Small intestine (tissue), 7 donors: ENCODE results near the gene GFOD1. TPM values are rescaled to one million over a fixed set of nuclear protein-coding genes. Genes with fewer than 3 reads are reported as not detected.

ENCODE experiments used
- DNase-seq, 2 donors: peaks; one replicate each; pipeline versions ENCODE4 v3.0.0 to v3.0.0-alpha.2; 2013
- FAIRE-seq: peaks from 2 replicates; lab custom pipeline; 2012; peaks lifted over from hg19 to GRCh38; lab: Jason Lieb, UNC
- H3K27ac ChIP-seq, 3 donors: one replicate each; pipeline ENCODE4 v1.5.1; 2013; ENCODE audit warnings: low read length in 2 of 3, mild to moderate bottlenecking in 2 of 3, control low read depth in 1 of 3, inconsistent platforms in 1 of 3, low read depth in 1 of 3, moderate library complexity in 1 of 3
- H3K27me3 ChIP-seq, 3 donors: one replicate each; pipeline ENCODE4 v1.6.1; 2013; ENCODE audit warnings: low read length in 3 of 3, inconsistent platforms in 1 of 3; ENCODE audit not compliant: control insufficient read depth in 3 of 3, insufficient read depth in 3 of 3
- H3K36me3 ChIP-seq, 3 donors: one replicate each; pipeline ENCODE4 v1.6.1; 2013; ENCODE audit warnings: low read length in 3 of 3, inconsistent platforms in 1 of 3, low read depth in 1 of 3, mild to moderate bottlenecking in 1 of 3, moderate library complexity in 1 of 3; ENCODE audit not compliant: control insufficient read depth in 3 of 3, insufficient read depth in 2 of 3
- H3K4me1 ChIP-seq, 3 donors: one replicate each; pipeline ENCODE4 v1.6.1; 2013; ENCODE audit warnings: low read length in 2 of 3, inconsistent platforms in 1 of 3, low read depth in 1 of 3, mild to moderate bottlenecking in 1 of 3, moderate library complexity in 1 of 3; ENCODE audit not compliant: control insufficient read depth in 3 of 3, insufficient read depth in 2 of 3
- H3K4me3 ChIP-seq, 3 donors: one replicate each; pipeline ENCODE4 v1.5.1; 2013; ENCODE audit warnings: low read length in 3 of 3, control low read depth in 1 of 3, inconsistent platforms in 1 of 3, low read depth in 1 of 3, mild to moderate bottlenecking in 1 of 3, moderate library complexity in 1 of 3
- H3K9me3 ChIP-seq, 2 donors: one replicate each; pipeline ENCODE4 v1.6.1; 2013; ENCODE audit warnings: low read depth in 1 of 2, low read length in 1 of 2; ENCODE audit not compliant: control insufficient read depth in 2 of 2, insufficient read depth in 1 of 2
- WGBS, 3 donors: extraction: QIAGEN DNeasy Blood & Tissue Kit; methylation state at CpG; one replicate each; pipeline ENCODE4 v1.1.7; 2013; 5-methylcytosine and 5-hydroxymethylcytosine counted together
- polyA plus RNA-seq, 4 donors: library from polyadenylated mRNA; stranded (reverse) in 3 of 4; unstranded in 1 of 4; fragments of 200-250 nt in 3 of 4; fragments of 120-200 nt in 1 of 4; gene quantifications; one replicate each; pipeline versions ENCODE4 v1.2.1 to v1.2.3, GENCODE V29; 2013
- donor health status: healthy with polysubstance abuse.
- donor health status: control.
- donor health status: control.
- donor health status: Bipolar disorder and iron deficiency.
- donor health status: healthy.

GFOD1 gene
- polyA plus RNA-seq, 4 donors, result 1.1 to 7.3 (median 1.5) TPM

- no peak overlapping the region for H3K4me3 ChIP-seq
- no peaks in the 10 kb centered on the region for H3K4me1 ChIP-seq
- 48 to 78% (median 49%) methylated on average over 2 to 3 of the region's 3 CpGs for WGBS, 3 donors
- no peak for FAIRE-seq
- peaks cover 0 to 8% (median 0%) of the 10 kb centered on the region in 3 donors for H3K27me3 ChIP-seq
- no peak overlapping the region for H3K27ac ChIP-seq
- no peak for DNase-seq
- H3K9me3 ChIP-seq, result no peaks in the 10 kb centered on the region
- no peaks in the 10 kb centered on the region for H3K36me3 ChIP-seq
Measured at GRCh38 chr6:13494137-13494536, 6.7 kb upstream of the GFOD1 start.

DNA sequence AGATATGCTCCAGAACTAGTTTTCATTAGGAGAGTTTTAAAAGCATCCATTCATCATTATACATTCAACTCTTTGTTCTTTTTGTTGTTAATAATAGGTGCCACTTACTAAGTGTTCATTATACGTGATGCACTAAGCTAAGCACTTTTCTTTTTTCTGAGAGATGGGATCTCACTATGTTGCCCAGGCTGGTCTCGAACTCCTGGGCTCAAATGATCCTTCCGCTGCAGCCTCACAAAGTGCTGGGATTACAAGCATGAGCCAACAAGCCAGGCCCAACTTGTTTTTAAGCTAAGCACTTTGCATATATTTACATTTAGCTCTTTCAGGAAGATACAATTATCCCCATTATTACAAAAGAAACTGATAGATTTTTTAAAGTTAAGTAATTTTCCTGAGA is 5.7 kb upstream of the GFOD1 start:
- no peak for FAIRE-seq
- Histone ChIP-seq H3K4me1 (peaks cover 0 to 3% (median 0%) of the 10 kb centered on the region in 3 donors), H3K9me3 (no peaks in the 10 kb centered on the region), H3K36me3 (no peaks in the 10 kb centered on the region), H3K27me3 (peaks cover 0 to 17% (median 0%) of the 10 kb centered on the region in 3 donors), H3K4me3 (no peak overlapping the region), H3K27ac (no peak overlapping the region)
- 94 to 95% (median 94%) methylated on average over 3 of the region's 3 CpGs for WGBS, 3 donors
- DNase-seq, result no peak

DNA sequence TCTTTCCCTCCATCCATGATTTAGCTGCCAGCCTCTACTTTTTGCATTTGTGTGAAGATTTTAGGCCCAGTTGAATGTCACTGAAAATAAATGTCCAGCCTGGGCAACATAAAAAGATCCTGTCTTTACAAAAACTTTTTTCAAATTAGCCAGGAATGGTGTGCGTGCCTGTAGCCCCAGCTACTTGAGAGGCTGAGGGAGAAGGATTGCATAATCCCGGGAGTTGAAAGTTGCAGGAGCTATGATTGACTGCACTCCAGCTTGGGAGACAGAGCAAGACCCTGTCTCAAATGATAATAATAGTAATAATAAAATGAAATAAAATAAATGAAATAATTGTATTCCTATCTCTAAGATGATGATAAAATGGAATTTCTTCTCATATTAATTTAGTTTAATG is 5.0 kb upstream of the GFOD1 start:
- Histone ChIP-seq H3K9me3 (no peaks in the 10 kb centered on the region), H3K4me1 (peaks cover 0 to 8% (median 0%) of the 10 kb centered on the region in 3 donors), H3K27me3 (peaks cover 0 to 22% (median 0%) of the 10 kb centered on the region in 3 donors), H3K27ac (no peak overlapping the region), H3K4me3 (no peak overlapping the region), H3K36me3 (no peaks in the 10 kb centered on the region)
- FAIRE-seq (no peak), DNase-seq (no peak)
- WGBS, 3 donors, result 79 to 96% (median 94%) methylated on average over 2 of the region's 2 CpGs

GRCh38 chr6:13491538-13491937 is 4.1 kb upstream of the GFOD1 start:
- no peak for FAIRE-seq
- DNase-seq, result no peak
- H3K4me3 ChIP-seq, result no peak overlapping the region
- H3K27ac ChIP-seq, result no peak overlapping the region
- H3K27me3 ChIP-seq, result peaks cover 0 to 25% (median 0%) of the 10 kb centered on the region in 3 donors
- no peaks in the 10 kb centered on the region for H3K36me3 ChIP-seq
- WGBS, 3 donors, result 87 to 92% (median 89%) methylated on average over 3 of the region's 3 CpGs
- H3K9me3 ChIP-seq, result no peaks in the 10 kb centered on the region
- peaks cover 0 to 8% (median 0%) of the 10 kb centered on the region in 3 donors for H3K4me1 ChIP-seq

DNA sequence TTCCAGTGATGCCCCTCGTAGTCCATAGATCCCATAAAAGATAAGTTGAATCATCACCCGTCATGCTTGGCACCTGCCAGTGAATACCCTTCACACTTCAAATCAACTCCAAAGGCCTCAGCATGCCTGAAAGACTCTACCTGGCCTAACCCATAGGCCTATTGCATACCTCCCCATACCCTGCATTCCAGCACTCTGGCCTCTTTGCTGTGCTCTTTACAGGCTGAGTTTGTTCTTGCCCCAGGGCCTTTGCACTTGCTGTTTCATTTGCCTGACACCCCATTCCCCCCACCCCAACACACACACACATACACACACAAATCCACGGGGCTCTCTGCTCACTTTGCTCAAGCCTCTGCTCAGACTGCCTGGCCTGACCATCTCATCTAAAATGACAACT is 3.0 kb upstream of the GFOD1 start:
- no peak for FAIRE-seq
- no peaks in the 10 kb centered on the region for H3K9me3 ChIP-seq
- H3K27ac ChIP-seq, result no peak overlapping the region
- peaks cover 0 to 10% (median 0%) of the 10 kb centered on the region in 3 donors for H3K4me1 ChIP-seq
- 76 to 91% (median 90%) methylated on average over 3 of the region's 3 CpGs for WGBS, 3 donors
- no peaks in the 10 kb centered on the region for H3K36me3 ChIP-seq
- H3K4me3 ChIP-seq, result no peak overlapping the region
- H3K27me3 ChIP-seq, result peaks cover 0 to 35% (median 0%) of the 10 kb centered on the region in 3 donors
- DNase-seq, result no peak

- Histone ChIP-seq H3K27me3 (peaks cover 0 to 50% (median 0%) of the 10 kb centered on the region in 3 donors), H3K9me3 (no peaks in the 10 kb centered on the region), H3K27ac (no peak overlapping the region), H3K36me3 (no peaks in the 10 kb centered on the region), H3K4me1 (peaks cover 0 to 10% (median 0%) of the 10 kb centered on the region in 3 donors), H3K4me3 (no peak overlapping the region)
- DNase-seq (no peak), FAIRE-seq (no peak)
- 75 to 83% (median 81%) methylated on average over 8 of the region's 8 CpGs for WGBS, 3 donors
Measured at GRCh38 chr6:13488896-13489237, 1.5 kb upstream of the GFOD1 start.

GRCh38 chr6:13488015-13488895 is 855 bp upstream of the GFOD1 start:
- H3K27me3 ChIP-seq, result peaks cover 0 to 56% (median 0%) of the 10 kb centered on the region in 3 donors
- H3K36me3 ChIP-seq, result no peaks in the 10 kb centered on the region
- H3K4me3 ChIP-seq, result peak overlapping the region in 2 of 3 donors; percentile 52 to 85
- peak overlapping the region in 2 of 3 donors; percentile 47 to 81 for H3K27ac ChIP-seq
- peaks cover 0 to 10% (median 0%) of the 10 kb centered on the region in 3 donors for H3K4me1 ChIP-seq
- FAIRE-seq (no peak), DNase-seq (peak in 1 of 2 donors; percentile 24)
- H3K9me3 ChIP-seq, result no peaks in the 10 kb centered on the region
- 12 to 21% (median 13%) methylated on average over 42 to 57 of the region's 57 CpGs for WGBS, 3 donors

GRCh38 chr6:13486679-13487121 is 700 bp downstream of the GFOD1 start:
- 0 to 1% (median 0%) methylated on average over 33 to 39 of the region's 39 CpGs for WGBS, 3 donors

More at GRCh38 chr6:13486679-13487121, 700 bp downstream of the GFOD1 start:
- H3K9me3 ChIP-seq, result no peaks in the 10 kb centered on the region
- H3K27ac ChIP-seq, result peak overlapping the region in 2 of 3 donors; percentile 83 to 90
- peak; percentile 32 to 59 for DNase-seq
- peaks cover 0 to 10% (median 0%) of the 10 kb centered on the region in 3 donors for H3K4me1 ChIP-seq
- H3K4me3 ChIP-seq, result peak overlapping the region; percentile 49 to 85 (median 70)
- FAIRE-seq, result no peak
- peaks cover 0 to 59% (median 0%) of the 10 kb centered on the region in 3 donors for H3K27me3 ChIP-seq
- no peaks in the 10 kb centered on the region for H3K36me3 ChIP-seq
